HCT116 (cell line): ENCODE measurements around the gene RAB24.

Experiments
- CBX3 ChIP-seq: IDR thresholded peaks from 2 replicates; pipeline ENCODE4 v1.6.1; 2012; ENCODE audit warnings: low read depth
- CEBPB ChIP-seq: IDR thresholded peaks from 2 replicates; pipeline ENCODE4 v1.6.1; 2012; ENCODE audit warnings: low read depth
- ELF1 ChIP-seq: IDR thresholded peaks from 2 replicates; pipeline ENCODE4 v1.6.1; 2012; ENCODE audit warnings: low read depth, borderline replicate concordance
- EZH2 ChIP-seq: fragments of 200-600 bp; sonication (generic); IDR thresholded peaks from 2 replicates; pipeline ENCODE4 v1.6.1; 2017; ENCODE audit warnings: antibody characterized with exemption, mixed run types
- EZH2phosphoT487 ChIP-seq: fragments of 200-600 bp; IDR thresholded peaks from 2 replicates; pipeline ENCODE4 v1.6.1; 2018; ENCODE audit warnings: antibody characterized with exemption, borderline replicate concordance
- POLR2A ChIP-seq: IDR thresholded peaks from 2 replicates; pipeline ENCODE4 v1.7.0; 2011; ENCODE audit warnings: borderline replicate concordance; ENCODE audit not compliant: insufficient read depth, insufficient read length; ENCODE audit errors: extremely low read depth
- POLR2AphosphoS5 ChIP-seq: IDR thresholded peaks from 2 replicates; pipeline ENCODE4 v1.6.1; 2011; ENCODE audit warnings: mild to moderate bottlenecking, low read depth, low read length, moderate library complexity
- RAD21 ChIP-seq: IDR thresholded peaks from 2 replicates; pipeline ENCODE4 v1.6.1; 2012; ENCODE audit warnings: low read depth, mild to moderate bottlenecking
- SIN3A ChIP-seq: IDR thresholded peaks from 2 replicates; pipeline ENCODE4 v1.6.1; 2012; ENCODE audit warnings: low read depth
- TCF7L2 ChIP-seq: IDR thresholded peaks from 2 replicates; pipeline ENCODE4 v1.7.0; 2011; ENCODE audit warnings: borderline replicate concordance, inconsistent platforms; ENCODE audit not compliant: insufficient read depth, insufficient read length; ENCODE audit errors: extremely low read depth
- TF ChIP-seq, protein P1 (sequence below), 3 experiments: fragments of 200-600 bp in 1 of 3; sonication (generic) in 1 of 3; IDR thresholded peaks in 2 of 3; conservative IDR thresholded peaks in 1 of 3; 2 replicates each; pipeline ENCODE4 v1.5.1; 2012 to 2017; ENCODE audit warnings: low read depth in 2 of 3, low read length in 2 of 3, antibody characterized with exemption in 1 of 3, borderline replicate concordance in 1 of 3, control low read depth in 1 of 3, mild to moderate bottlenecking in 1 of 3, mixed read lengths in 1 of 3, mixed run types in 1 of 3, moderate library complexity in 1 of 3; ENCODE audit not compliant: insufficient read depth in 1 of 3
- TF ChIP-seq, protein P2 (sequence below): IDR thresholded peaks from 2 replicates; pipeline ENCODE4 v1.6.1; 2012; ENCODE audit warnings: low read depth
- TF ChIP-seq, protein P3 (sequence below): IDR thresholded peaks from 2 replicates; pipeline ENCODE4 v1.6.1; 2012

DNA sequence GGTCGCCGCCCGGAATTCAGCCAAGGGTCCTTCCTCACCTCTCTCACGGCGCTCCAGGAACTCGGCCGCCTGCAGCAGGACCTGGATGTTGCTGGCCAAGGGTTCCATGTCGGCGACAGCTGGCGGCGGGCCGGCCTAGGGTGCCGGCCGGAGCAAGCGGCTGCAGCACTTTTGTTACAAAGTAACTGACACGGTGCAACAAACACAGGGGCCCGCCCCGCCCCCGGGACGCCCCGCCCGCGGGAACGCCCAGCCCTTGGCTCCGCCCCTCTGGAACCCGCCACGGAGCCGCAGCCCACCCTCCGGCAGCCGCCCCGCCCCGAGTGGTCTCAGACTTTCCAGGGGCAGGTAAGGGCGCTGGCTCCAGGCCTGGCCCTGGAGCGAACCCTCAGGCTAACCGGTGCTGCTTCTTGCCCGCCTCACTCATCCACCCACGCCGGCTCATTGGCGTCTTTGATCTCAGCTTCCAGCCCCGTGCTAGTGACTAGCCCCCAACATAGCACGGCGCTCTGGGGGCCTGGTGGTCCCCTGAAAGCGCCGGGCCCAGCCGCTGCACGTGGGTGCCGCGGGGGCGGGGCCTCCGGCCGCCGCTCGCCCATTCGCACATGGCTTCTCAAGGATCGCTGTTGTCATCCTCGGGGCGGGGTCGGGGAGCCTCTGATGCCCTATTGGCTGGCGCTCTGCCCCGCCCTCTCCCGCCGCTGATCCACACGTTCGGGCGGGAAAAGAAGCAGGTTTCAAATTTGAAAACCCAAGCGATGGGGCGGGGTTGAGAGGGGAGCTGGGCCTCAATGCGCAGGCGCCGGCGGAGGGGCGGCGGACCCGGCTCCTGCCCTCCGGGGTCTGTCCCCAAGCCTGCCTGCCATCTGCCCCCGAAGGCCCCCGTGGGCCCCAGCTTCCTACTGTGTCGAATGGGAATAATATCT lies 8.5 kb upstream of the RAB24 start, which contains the start of gene MXD3:
- TF ChIP-seq POLR2A = no peak
- TF ChIP-seq ELF1 = no peak
- TF ChIP-seq, protein P1, sequence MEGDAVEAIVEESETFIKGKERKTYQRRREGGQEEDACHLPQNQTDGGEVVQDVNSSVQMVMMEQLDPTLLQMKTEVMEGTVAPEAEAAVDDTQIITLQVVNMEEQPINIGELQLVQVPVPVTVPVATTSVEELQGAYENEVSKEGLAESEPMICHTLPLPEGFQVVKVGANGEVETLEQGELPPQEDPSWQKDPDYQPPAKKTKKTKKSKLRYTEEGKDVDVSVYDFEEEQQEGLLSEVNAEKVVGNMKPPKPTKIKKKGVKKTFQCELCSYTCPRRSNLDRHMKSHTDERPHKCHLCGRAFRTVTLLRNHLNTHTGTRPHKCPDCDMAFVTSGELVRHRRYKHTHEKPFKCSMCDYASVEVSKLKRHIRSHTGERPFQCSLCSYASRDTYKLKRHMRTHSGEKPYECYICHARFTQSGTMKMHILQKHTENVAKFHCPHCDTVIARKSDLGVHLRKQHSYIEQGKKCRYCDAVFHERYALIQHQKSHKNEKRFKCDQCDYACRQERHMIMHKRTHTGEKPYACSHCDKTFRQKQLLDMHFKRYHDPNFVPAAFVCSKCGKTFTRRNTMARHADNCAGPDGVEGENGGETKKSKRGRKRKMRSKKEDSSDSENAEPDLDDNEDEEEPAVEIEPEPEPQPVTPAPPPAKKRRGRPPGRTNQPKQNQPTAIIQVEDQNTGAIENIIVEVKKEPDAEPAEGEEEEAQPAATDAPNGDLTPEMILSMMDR (IDR thresholded peaks at IDR 0.05 in 2 of 3, conservative IDR thresholded peaks at IDR 0.05 in 1 of 3; ENCODE audit: borderline replicate concordance in 1 of 3, insufficient read depth in 1 of 3, low read depth in 2 of 3, low read length in 2 of 3) = no peak
- TF ChIP-seq TCF7L2 = peak; percentile 53
- TF ChIP-seq RAD21 = no peak
- peak; percentile 65 for TF ChIP-seq POLR2AphosphoS5
- no peak for TF ChIP-seq EZH2
- TF ChIP-seq, protein P2, sequence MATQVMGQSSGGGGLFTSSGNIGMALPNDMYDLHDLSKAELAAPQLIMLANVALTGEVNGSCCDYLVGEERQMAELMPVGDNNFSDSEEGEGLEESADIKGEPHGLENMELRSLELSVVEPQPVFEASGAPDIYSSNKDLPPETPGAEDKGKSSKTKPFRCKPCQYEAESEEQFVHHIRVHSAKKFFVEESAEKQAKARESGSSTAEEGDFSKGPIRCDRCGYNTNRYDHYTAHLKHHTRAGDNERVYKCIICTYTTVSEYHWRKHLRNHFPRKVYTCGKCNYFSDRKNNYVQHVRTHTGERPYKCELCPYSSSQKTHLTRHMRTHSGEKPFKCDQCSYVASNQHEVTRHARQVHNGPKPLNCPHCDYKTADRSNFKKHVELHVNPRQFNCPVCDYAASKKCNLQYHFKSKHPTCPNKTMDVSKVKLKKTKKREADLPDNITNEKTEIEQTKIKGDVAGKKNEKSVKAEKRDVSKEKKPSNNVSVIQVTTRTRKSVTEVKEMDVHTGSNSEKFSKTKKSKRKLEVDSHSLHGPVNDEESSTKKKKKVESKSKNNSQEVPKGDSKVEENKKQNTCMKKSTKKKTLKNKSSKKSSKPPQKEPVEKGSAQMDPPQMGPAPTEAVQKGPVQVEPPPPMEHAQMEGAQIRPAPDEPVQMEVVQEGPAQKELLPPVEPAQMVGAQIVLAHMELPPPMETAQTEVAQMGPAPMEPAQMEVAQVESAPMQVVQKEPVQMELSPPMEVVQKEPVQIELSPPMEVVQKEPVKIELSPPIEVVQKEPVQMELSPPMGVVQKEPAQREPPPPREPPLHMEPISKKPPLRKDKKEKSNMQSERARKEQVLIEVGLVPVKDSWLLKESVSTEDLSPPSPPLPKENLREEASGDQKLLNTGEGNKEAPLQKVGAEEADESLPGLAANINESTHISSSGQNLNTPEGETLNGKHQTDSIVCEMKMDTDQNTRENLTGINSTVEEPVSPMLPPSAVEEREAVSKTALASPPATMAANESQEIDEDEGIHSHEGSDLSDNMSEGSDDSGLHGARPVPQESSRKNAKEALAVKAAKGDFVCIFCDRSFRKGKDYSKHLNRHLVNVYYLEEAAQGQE = no peak
- TF ChIP-seq EZH2phosphoT487 = no peak
- TF ChIP-seq, protein P3, sequence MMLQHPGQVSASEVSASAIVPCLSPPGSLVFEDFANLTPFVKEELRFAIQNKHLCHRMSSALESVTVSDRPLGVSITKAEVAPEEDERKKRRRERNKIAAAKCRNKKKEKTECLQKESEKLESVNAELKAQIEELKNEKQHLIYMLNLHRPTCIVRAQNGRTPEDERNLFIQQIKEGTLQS = no peak
- no peak for TF ChIP-seq CBX3
- no peak for TF ChIP-seq CEBPB
- no peak for TF ChIP-seq SIN3A
